ENCODE measurements around the gene SPTA1. TPM values are rescaled to one million over a fixed set of nuclear protein-coding genes. Genes with fewer than 3 reads are reported as not detected.

The SPTA1 gene
- total and polyA plus RNA-seq, 4 donors = 0.02 to 21.1 (median 0.24) TPM

DNA sequence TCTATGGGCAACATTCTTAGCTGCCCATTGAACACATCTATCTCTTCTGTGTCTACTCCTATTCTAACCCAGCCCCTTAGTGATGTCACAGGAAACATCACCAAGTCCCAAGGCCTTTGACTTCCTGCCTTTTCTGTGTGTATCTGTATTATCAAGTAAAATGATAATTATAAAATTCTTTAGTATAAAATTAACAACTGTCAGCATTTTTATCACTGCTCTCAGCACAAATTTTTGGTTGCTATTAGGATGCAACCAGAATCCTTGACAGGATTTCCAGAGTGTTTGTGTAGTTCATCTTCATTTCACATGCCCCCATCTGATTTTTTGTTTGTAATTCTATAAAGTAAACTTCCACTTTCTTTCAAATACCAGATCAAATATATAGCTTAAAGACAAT is 47.6 kb downstream of the SPTA1 start:
- Histone ChIP-seq H3K9me3 (ENCODE audit: control insufficient read depth in 4 of 4, insufficient read depth in 3 of 4, low read length in 3 of 4) (no peaks in the 10 kb centered on the region), H3K9ac (ENCODE audit: insufficient read depth in 1 of 2, low read length in 2 of 2) (no peak overlapping the region), H3K4me1 (ENCODE audit: control insufficient read depth in 5 of 5, insufficient read depth in 5 of 5, low read length in 5 of 5) (peaks cover 0 to 13% (median 0%) of the 10 kb centered on the region in 5 donors), H3K27ac (ENCODE audit: low read depth in 1 of 2, low read length in 1 of 2) (no peak overlapping the region), H3K27me3 (ENCODE audit: control insufficient read depth in 3 of 3, insufficient read depth in 3 of 3, low read length in 2 of 3) (no peaks in the 10 kb centered on the region), H3K4me3 (no peak overlapping the region), H3K36me3 (ENCODE audit: control insufficient read depth in 4 of 4, insufficient read depth in 4 of 4, low read length in 4 of 4) (no peaks in the 10 kb centered on the region)
- DNase-seq (peak in 2 of 3 donors; percentile 26 to 50), ATAC-seq (ENCODE audit: insufficient read depth, low FRiP score) (no peak)
- TF ChIP-seq CTCF (IDR thresholded peaks at IDR 0.05; ENCODE audit: control extremely low read depth, extremely low read depth) = no peak

GRCh38 chr1:158638146-158638545 is 48.4 kb downstream of the SPTA1 start:
- ATAC-seq (ENCODE audit: insufficient read depth, low FRiP score) (no peak), DNase-seq (peak; percentile 68 to 93 (median 87))
- Histone ChIP-seq H3K27ac (ENCODE audit: low read depth in 1 of 2, low read length in 1 of 2) (no peak overlapping the region), H3K27me3 (ENCODE audit: control insufficient read depth in 3 of 3, insufficient read depth in 3 of 3, low read length in 2 of 3) (no peaks in the 10 kb centered on the region), H3K36me3 (ENCODE audit: control insufficient read depth in 4 of 4, insufficient read depth in 4 of 4, low read length in 4 of 4) (no peaks in the 10 kb centered on the region), H3K4me1 (ENCODE audit: control insufficient read depth in 5 of 5, insufficient read depth in 5 of 5, low read length in 5 of 5) (peaks cover 0 to 13% (median 0%) of the 10 kb centered on the region in 5 donors), H3K9ac (ENCODE audit: insufficient read depth in 1 of 2, low read length in 2 of 2) (no peak overlapping the region), H3K4me3 (no peak overlapping the region), H3K9me3 (ENCODE audit: control insufficient read depth in 4 of 4, insufficient read depth in 3 of 4, low read length in 3 of 4) (no peaks in the 10 kb centered on the region)
- 67 to 79% methylated on average over 4 of the region's 4 CpGs for WGBS, 2 donors
- no peak for TF ChIP-seq CTCF (IDR thresholded peaks at IDR 0.05; ENCODE audit: control extremely low read depth, extremely low read depth)

DNA sequence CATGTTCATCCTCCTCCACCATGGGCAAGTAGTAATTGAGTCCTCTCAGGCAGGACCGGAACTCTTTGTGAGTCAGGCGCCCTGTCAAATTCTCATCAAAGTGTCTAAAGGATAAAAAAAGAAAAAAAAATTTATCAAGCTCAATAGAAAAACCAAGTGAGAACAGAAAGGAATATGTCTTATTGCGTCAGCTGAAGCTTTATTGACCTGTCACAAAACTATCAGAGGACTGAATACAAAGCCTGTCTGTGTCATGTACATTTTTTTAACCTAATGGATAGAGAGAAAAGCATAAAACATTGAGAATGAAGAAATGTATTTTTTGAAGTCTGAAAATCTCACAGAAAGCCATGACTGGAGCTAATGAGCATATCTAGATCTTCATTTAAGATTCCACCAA is 72.8 kb downstream of the SPTA1 start:
- Histone ChIP-seq H3K27ac (ENCODE audit: low read depth in 1 of 2, low read length in 1 of 2) (no peak overlapping the region), H3K4me1 (ENCODE audit: control insufficient read depth in 5 of 5, insufficient read depth in 5 of 5, low read length in 5 of 5) (no peaks in the 10 kb centered on the region), H3K36me3 (ENCODE audit: control insufficient read depth in 4 of 4, insufficient read depth in 4 of 4, low read length in 4 of 4) (no peaks in the 10 kb centered on the region), H3K4me3 (no peak overlapping the region), H3K9me3 (ENCODE audit: control insufficient read depth in 4 of 4, insufficient read depth in 3 of 4, low read length in 3 of 4) (no peaks in the 10 kb centered on the region), H3K9ac (ENCODE audit: insufficient read depth in 1 of 2, low read length in 2 of 2) (no peak overlapping the region), H3K27me3 (ENCODE audit: control insufficient read depth in 3 of 3, insufficient read depth in 3 of 3, low read length in 2 of 3) (no peaks in the 10 kb centered on the region)
- WGBS, 2 donors = 94 to 96% methylated on average over 3 of the region's 3 CpGs
- DNase-seq (no peak), ATAC-seq (ENCODE audit: insufficient read depth, low FRiP score) (no peak)
- TF ChIP-seq CTCF (IDR thresholded peaks at IDR 0.05; ENCODE audit: control extremely low read depth, extremely low read depth) = no peak

- Histone ChIP-seq H3K9ac (ENCODE audit: insufficient read depth in 1 of 2, low read length in 2 of 2) (no peak overlapping the region), H3K27ac (ENCODE audit: low read depth in 1 of 2, low read length in 1 of 2) (no peak overlapping the region), H3K4me3 (no peak overlapping the region), H3K36me3 (ENCODE audit: control insufficient read depth in 4 of 4, insufficient read depth in 4 of 4, low read length in 4 of 4) (no peaks in the 10 kb centered on the region), H3K9me3 (ENCODE audit: control insufficient read depth in 4 of 4, insufficient read depth in 3 of 4, low read length in 3 of 4) (no peaks in the 10 kb centered on the region), H3K4me1 (ENCODE audit: control insufficient read depth in 5 of 5, insufficient read depth in 5 of 5, low read length in 5 of 5) (no peaks in the 10 kb centered on the region), H3K27me3 (ENCODE audit: control insufficient read depth in 3 of 3, insufficient read depth in 3 of 3, low read length in 2 of 3) (no peaks in the 10 kb centered on the region)
- no peak for DNase-seq
- no peak for TF ChIP-seq CTCF (IDR thresholded peaks at IDR 0.05; ENCODE audit: control extremely low read depth, extremely low read depth)
- WGBS, 2 donors = 65 to 85% methylated on average over 3 of the region's 3 CpGs
- ATAC-seq (ENCODE audit: insufficient read depth, low FRiP score) = no peak
These were observed 74.6 kb downstream of the SPTA1 start for GRCh38 chr1:158611916-158612315.

All from lung (tissue), 12 donors.